HG03196 (cell line): ENCODE data around the gene SCFD1.
"Not testable (repeated sequence)": the region's sequence is repeated elsewhere in the genome, so short reads cannot be mapped to it uniquely, and the experiment has no call there.

ENCODE experiments used
- ATAC-seq: cut with Tn5 transposase; IDR thresholded peaks from one replicate; pipeline ENCODE4 v1.9.1; 2021; ENCODE audit not compliant: unreplicated experiment

SCFD1 gene

DNA sequence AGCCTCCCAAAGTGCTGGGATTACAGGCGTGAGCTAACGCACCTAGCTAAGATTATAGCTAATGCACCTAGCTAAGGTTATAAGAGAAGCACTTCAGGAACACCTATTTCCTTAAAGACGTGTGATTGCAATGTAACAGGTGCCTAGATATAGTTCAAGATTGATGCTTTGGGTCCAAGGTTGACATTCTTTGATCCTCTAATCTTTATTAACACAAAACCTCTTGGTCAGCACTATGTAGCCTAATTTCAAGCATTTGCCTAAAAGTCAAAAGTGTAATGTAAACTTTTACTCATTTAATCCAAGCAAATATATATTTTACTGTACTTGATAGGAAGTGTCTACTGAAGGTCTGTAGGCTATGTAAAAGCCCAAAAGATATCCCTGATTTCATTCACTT is 36.5 kb downstream of the SCFD1 start:
- ATAC-seq = no peak

DNA sequence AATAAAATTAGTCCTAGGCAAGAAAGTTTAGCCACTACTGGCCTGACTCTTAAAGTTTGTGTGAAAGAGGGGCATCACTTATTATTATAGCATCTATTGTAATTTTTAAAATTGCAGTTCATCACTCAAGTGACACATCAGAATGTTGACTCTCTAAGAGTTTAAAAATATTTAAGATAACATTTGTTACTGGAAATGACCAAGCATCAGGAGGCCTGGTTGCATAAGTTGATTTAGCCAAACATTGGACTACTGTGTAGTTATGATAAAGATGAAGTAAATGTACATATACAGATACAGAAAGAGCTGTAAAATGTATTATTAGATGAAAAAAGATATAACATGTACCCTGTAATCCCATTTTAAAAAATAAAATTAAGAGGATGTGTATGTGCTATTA is 47.5 kb downstream of the SCFD1 start:
- no peak for ATAC-seq

DNA sequence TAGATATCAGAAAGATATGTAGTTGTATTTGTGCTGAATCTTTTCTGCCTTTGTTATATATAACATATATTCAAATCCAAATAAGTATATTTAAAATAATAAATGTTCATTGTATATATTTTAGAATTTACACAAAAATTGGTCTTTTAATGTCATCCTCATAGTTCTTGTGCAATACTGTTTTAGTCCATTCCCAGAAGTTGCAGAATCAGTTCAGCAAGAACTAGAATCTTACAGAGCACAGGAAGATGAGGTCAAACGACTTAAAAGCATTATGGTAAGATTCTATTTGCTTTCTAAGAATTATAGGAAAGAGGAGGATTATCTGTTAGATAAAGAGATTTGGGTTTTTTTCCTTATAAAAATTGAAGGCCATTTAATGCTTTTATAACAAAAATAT is 51.0 kb downstream of the SCFD1 start:
- no peak for ATAC-seq

DNA sequence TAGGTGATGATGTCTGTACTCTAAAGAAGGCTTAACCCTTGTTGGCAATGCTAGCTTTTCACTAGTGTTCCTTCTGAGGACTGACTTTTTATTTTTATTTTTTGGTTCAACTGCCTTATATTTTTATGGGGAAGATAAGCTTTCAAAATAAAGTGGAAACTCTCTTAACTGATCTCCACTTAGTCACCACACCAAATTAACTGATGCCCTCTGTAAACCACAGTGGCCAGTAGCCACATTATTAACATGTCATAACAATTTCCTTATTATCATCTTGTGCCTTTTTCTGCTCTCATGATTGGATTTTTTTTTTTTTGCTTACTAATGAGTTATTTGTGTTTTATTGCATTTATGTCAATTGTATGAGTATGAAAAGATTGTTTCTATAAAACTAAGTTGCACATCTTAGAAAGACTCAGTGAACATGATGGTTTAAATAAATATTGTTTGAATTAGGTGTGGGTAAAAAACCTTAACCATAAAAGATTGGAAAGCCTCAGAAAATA is 56.9 kb downstream of the SCFD1 start:
- ATAC-seq = no peak

DNA sequence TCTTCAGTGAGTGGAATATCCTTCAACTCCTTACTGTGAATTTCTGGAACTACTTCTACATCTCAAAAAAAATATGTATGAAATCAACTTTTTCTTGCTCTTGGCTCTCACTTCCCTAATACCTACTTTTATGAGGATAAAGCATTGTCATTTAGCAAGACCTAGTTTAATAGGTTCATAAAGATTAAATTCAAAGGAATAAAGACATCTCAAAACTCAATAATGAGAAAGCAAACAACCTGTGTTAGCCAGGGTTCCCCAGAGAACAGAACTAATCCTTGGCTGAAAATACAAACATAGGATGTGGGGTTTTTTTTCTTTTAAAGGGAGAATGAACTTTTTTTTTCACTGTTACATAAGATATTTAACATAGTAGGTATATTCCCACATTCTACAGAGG is 57.9 kb downstream of the SCFD1 start:
- no peak for ATAC-seq

DNA sequence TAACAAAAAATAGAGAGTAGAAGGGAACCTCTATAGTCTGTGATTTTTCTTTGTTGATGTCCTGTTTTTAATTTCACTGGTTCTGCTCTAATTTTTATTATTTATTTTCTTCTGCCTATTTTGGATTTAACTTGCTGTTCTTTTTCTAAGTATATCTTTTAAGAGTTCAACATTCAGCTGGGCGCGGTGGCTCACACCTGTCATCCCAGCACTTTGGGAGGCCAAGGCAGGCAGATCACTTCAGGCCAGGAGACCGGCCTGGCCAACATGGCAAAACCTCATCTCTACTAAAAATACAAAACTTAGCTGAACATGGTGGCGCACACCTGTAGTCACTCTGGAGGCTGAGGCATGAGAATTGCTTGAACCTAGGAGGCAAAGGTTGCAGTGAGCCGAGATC is 58.7 kb downstream of the SCFD1 start:
- ATAC-seq = not testable (repeated sequence)

DNA sequence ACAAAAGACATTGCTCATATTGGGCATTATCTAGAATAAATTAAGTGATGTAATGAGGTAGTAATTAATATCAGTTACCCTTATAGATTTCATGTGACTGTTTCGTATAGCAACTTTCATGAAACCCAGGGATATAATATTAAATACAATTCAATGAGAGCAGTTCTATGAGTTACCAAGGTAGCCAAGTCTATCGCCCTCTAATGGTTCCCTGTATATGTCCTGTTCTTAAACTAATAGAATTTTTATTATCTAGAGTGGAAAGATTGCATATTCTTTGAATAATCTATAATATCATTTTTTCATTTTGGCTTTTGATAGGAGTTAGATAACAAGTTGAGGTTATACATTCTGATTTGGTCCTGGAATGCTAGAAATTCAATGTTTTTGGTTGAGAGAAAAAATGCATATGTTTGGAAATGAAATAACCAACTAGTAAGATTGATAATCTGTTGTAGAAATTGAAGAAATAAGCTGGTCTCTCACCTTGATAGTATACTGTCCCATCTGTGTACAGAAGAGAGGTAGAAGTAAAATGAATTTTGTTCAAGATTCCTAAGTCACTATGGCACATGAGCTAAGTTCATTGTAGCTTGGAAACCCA is 59.7 kb downstream of the SCFD1 start:
- ATAC-seq = no peak

DNA sequence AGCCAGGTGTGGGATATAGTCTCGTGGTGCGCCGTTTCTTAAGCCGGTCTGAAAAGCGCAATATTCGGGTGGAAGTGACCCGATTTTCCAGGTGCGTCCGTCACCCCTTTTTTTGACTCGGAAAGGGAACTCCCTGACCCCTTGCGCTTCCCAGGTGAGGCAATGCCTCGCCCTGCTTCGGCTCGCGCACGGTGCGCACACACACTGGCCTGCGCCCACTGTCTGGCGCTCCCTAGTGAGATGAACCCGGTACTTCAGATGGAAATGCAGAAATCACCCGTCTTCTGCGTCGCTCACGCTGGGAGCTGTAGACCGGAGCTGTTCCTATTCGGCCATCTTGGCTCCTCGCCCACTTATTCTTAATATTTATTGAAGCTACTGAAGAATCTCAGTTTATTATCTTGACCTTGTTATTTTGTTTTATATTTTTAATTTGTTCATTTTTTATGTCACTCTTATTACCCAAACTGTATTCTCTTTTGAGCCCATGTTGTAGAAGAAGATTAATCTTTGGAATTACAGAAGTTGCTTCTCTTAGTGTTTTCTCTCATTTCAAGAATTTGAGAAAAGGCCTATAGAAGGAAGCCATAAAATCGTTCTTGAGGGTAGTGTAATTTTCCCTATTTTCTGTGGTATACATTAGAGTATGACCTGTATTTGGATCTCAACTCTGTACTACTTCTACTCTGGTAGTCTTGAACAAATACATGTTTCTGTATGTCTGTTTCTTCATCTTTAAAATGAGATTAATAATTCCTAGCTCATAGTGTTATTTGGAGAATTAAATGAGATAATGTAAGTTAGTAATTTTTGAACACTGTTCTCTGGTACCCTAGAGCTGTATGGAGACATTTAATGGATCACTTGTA is 68.6 kb downstream of the SCFD1 start:
- ATAC-seq = not testable (repeated sequence)

DNA sequence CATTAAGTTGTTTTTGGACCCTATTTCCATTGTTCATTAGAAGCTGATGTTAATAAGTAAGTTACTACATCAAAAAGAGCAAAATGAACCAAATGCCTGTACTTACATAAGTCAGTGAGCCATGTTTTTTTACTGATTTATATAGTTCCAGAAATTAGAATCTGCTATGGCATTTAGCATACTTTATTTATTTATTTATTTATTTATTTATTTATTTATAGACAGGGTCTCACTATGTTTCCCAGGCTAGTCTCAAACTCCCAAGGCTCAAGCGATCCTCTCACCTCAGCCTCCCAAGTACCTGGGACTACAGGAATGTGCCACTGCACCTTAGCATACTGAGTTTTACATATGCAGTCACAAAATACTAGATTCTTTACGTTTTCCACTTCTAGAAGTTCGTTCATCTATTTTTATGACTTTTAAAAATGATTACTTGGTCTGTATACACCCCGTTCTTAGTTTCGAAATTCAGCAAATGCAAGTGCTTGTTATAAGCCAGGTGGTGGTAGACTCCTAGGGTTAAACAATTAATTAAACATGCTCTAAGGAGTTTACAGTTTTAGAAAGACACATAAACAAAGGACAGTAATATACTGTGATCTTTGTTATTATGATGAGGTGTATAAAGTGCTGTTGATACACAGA is 69.8 kb downstream of the SCFD1 start:
- no peak for ATAC-seq

DNA sequence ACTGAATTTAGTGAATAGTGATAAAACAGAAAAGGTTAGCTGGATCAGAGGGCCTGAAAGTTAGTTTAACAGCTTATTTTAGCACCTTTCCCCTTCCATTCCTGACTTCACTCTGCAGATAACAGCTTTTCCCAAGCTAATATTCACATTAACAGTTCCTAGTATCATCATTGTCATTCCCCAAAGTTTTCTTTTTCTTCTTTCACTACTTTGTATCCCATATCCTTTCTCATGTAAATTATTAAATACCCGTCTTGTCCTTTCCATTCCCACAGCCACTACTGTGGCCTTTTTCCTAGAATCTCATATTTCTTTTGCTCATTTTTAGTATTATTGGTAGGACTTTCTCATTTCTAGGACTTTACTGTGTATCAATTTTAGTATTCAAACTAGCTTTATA is 70.5 kb downstream of the SCFD1 start:
- ATAC-seq = no peak

DNA sequence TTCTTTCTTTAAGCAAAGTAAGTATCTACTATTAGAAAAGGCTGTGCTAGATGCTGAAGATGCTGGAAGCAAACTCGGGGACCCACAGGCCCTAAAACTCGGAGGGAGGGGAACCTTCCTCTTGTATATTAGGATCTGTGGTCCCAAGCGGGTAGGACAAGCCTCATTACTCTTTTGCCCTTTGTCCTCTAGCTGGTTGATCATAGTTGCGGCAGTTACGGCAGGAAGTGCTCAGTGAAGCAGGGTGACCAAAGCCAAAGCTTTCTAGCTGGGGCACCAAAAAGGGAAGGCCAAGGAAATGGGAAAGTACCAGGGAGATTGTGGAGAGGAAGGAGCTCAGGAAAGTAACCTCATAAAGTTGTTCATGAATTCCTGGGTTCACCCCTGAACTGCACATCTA is 76.3 kb downstream of the SCFD1 start:
- ATAC-seq = no peak

DNA sequence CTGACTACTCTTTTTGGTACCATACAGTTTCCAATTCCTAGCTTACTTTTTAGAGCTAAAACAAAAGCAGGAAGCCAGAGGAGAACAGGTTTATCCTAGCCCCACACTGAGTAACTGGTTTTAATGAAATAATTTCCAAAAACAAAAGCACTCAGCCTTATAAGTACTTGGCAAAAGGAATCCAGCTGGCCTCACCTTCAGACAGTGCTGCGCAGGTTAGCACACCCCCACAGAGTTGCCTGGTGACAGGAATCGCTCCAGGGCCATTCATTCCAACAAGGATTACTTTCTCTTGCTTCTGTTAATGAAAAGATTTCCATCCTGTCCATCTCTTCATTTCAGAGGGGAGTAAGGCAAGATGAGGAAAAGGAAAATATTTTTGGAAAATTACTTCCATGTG is 84.6 kb downstream of the SCFD1 start:
- ATAC-seq = no peak

DNA sequence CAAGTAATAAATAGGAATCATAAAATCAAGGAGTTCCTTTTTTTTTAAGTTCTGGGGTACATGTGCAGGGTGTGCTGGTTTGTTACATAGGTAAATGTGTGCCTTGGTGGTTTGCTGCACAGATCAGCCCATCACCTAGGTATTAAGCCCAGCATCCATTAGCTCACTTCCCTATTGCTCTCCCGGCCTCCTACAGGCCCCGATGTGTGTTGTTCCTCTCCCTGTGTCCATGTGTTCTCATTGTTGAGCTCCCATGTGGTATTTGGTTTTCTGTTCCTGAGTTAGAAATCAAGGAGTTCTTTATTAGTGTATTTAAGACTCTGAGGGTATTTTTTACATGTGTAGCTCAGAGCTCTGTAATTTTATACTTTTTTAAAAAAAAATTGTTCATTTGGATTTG is 86.0 kb downstream of the SCFD1 start:
- no peak for ATAC-seq

DNA sequence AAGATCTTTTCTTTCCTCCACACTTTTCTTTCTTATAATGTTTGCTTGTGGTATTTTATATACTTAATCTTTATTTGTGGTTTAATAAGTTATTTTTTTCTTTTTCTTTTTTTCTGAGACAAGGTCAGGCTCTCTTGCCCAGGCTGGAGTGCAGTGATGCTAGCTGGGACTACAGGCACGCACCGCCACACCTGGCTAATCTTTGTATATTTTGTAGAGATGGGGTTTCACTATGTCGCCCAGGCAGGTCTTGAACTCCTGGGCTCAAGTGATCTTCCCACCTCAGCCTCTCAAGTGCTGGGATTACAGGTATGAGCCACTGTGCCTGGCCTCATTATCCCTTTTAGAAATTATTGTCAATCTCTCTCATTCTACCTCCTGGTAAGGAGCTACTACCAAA is 87.1 kb downstream of the SCFD1 start:
- ATAC-seq = no peak

DNA sequence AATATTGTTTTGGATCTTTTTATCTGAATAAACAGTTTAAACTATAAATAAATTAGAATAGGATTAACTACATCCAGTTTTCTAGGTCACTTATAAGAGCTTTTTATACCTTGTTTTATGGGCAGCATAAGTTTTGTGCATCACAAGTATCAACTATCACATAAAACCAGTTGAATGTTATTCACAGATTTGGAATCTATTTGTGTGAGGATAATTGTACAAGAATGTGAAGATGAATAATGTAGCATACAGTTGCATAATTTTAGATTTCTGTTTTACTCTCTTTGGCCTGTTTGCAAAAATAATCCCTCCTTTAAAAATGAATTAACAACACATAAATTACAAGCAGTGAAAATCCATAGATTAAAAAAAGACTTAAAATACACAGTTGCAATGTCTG is 88.8 kb downstream of the SCFD1 start:
- ATAC-seq = no peak

DNA sequence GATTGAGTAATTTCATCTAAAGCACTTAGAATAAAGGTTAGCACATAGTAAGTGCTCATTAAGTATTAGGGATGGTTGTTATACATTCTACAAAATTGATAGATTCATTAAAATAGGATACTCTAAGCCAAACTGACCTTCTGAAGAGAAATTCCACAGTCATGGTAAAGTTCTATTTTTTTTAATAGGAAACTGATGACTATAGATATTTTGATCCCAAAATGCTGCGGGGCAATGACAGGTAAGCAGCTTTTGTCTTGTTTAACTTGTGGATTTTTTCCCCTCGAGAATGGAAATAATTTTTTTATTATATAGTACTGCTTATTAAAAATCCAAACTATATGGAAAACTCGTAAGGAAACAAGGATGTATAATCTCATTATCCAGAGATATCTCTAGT is 97.0 kb downstream of the SCFD1 start:
- ATAC-seq = no peak

DNA sequence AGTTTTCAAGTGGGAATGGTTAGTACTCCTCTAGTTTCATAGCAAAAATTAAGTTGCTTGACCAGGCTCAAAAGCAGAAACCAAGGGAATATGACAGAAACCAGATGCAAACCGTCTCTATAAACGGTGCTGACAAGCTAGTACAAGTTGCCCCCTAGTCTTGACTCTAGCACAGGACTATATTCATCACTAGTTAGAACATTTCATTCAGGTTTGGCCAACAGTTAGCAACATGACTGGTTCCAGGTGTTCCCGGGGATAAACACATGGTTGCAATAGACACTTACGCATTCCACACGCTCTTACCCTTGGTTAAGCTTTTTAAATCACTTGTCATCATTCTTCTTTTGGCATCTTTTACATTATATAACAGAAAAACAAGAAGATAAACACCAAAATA is 103.6 kb downstream of the SCFD1 start:
- ATAC-seq = no peak

DNA sequence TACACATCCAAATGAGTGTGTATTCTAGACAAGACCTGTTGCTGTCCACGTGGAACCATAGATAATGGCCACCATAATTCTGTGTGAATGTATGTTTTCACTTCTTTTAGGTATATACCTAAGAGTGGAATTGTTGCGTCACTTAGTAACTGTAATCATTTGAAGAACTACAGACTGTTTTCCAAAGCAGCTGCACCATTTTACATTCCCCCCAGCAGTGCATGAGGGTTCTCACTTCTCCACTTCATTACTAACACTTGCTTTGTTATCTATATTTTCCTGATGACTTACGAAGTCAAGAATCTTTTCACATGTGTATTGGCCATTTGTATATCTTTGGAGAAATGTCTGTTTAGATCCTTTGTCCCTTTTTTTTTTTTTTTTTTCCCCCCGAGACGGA is 106.4 kb downstream of the SCFD1 start:
- ATAC-seq = no peak

DNA sequence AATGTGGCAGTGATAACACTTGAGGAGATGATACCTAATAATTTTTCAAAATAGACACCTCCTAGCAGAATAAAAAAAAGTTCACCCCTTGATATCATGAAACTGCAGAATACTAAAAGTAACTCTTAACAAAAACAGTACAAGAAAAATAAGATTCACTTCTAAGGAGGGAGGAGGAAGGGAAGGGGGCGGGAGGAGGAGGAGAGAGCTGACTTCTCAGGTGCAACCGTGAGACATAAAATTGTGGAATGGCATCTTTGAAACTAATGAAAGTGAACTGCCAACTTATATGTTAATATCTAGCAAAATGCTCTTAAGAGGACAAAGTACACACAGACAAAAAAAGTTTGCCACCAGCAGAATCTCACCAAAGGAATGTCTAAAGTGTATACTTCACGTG is 115.8 kb downstream of the SCFD1 start:
- ATAC-seq = no peak

DNA sequence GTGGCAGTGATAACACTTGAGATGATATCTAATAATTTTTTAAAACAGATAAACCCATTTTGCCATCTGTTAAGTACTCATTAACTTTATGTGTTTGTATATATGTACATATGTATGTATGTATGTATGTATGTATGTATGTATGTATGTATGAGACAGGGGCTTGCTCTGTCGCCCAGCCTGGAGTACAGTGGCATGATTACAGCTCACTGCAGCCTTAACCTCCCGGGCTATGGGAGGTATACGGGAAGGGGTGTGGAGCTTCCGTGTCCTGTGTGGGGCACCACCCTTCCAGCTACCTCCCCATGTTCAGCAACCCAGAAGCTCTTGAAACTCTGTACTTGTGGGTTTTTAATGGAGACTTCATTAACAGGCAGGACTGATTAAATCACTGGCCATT is 116.9 kb downstream of the SCFD1 start:
- ATAC-seq = no peak

DNA sequence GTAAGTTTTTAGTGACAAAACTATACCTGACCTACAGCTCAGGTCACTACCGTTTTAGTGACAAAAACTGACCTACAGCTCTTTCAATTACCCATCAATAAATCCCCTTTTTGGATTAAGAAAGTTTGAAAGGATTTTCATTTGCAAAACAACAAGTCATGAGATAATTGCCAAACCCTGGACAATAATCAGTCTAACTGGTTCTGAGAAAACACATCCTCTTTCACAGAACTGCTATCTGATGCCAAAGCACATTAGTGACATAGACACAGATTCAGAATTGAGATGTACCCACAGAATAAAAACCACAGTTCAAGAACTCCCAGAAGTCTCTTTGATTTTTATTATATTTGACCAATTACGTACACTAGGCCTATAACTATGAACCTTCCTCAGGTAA is 126.2 kb downstream of the SCFD1 start:
- ATAC-seq = no peak
